ENCODE data around the gene COPB1. TPM values are rescaled to one million over a fixed set of nuclear protein-coding genes. Genes with fewer than 3 reads are reported as not detected.

COPB1 gene
- total RNA-seq, 2 experiments from 2014 or later, result 98.0 to 100.0 TPM

Other genes with a start within 250 kb of the COPB1 start
- gene RRAS2, start 140.6 kb downstream of the COPB1 start, total RNA-seq, result 10 to 100 TPM; 55.7 to 58.5 TPM
- 100 to 1,000 TPM; 232 to 238 TPM for gene PSMA1, start 20.6 kb upstream of the COPB1 start, total RNA-seq
- 10 to 100 TPM; 73.9 to 74.9 TPM for gene PDE3B, start 144.0 kb upstream of the COPB1 start, total RNA-seq